Nephron (organoid): Measurements from ENCODE around the gene PCMT1.
"Not testable (repeated sequence)": the region's sequence is repeated elsewhere in the genome, so short reads cannot be mapped to it uniquely, and the experiment has no call there.

Source experiments
- H3K27ac Mint-ChIP-seq, 3 experiments: 2 replicates each; pipeline ENCODE4 v1.8.0; 2020; ENCODE audit warnings: mixed read lengths in 3 of 3, mild to moderate bottlenecking in 2 of 3, moderate library complexity in 1 of 3
- H3K27me3 Mint-ChIP-seq: 2 replicates; pipeline ENCODE4 v1.8.0; 2021; ENCODE audit warnings: low read depth, mild to moderate bottlenecking, moderate library complexity, mixed read lengths
- H3K36me3 Mint-ChIP-seq: 2 replicates; pipeline ENCODE4 v1.8.0; 2020; ENCODE audit warnings: low read depth, mixed read lengths
- H3K4me1 Mint-ChIP-seq: 2 replicates; pipeline ENCODE4 v1.8.0; 2020; ENCODE audit warnings: mixed read lengths
- H3K4me3 Mint-ChIP-seq, 3 experiments: 2 replicates each; pipeline ENCODE4 v1.8.0; 2020; ENCODE audit warnings: mild to moderate bottlenecking in 3 of 3, mixed read lengths in 3 of 3, moderate library complexity in 2 of 3
- H3K9me3 Mint-ChIP-seq: 2 replicates; pipeline ENCODE4 v1.8.0; 2020; ENCODE audit warnings: mixed read lengths
- TF ChIP-seq, protein P1 (sequence below), 3 experiments: fragments of 200-600 bp; sonication (generic); IDR thresholded peaks; one replicate each; pipeline ENCODE4 v1.5.0; 2021; ENCODE audit warnings: antibody characterized with exemption in 3 of 3; ENCODE audit not compliant: unreplicated experiment in 3 of 3

The PCMT1 gene

DNA sequence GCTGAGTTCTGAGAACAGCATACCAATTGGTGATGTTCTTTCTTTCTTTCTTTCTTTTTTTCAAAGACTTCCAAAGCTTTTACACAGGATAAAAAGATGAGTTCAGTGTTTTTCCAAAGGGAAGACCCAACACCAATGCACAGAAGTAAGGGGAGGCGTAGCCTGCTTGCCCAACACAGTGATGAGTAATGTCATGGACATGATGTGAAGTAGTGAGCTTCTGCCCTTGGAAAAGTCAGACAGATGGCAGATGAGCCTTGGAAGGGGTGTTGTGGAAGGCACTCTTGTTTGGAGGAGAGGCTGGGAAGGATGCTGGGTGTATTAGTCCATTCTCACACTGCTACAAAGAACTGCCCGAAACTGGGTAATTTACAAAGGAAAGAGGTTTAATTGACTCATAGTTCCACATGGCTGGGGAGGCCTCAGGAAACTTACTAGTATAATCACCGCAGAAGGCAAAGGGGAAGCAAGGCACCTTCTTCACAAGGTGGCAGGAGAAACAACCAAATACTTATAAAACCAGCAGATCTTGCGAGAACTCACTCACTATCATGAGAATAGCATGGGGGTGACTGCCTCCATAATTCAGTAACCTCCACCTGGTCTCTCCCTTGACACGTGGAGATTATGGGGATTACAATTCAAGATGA, 102.0 kb downstream of the PCMT1 start:
- H3K4me1 Mint-ChIP-seq, result peaks cover 26% of the 10 kb centered on the region
- no peak overlapping the region for H3K4me3 Mint-ChIP-seq
- no peaks in the 10 kb centered on the region for H3K9me3 Mint-ChIP-seq
- no peak overlapping the region for H3K27ac Mint-ChIP-seq
- TF ChIP-seq, protein P1, sequence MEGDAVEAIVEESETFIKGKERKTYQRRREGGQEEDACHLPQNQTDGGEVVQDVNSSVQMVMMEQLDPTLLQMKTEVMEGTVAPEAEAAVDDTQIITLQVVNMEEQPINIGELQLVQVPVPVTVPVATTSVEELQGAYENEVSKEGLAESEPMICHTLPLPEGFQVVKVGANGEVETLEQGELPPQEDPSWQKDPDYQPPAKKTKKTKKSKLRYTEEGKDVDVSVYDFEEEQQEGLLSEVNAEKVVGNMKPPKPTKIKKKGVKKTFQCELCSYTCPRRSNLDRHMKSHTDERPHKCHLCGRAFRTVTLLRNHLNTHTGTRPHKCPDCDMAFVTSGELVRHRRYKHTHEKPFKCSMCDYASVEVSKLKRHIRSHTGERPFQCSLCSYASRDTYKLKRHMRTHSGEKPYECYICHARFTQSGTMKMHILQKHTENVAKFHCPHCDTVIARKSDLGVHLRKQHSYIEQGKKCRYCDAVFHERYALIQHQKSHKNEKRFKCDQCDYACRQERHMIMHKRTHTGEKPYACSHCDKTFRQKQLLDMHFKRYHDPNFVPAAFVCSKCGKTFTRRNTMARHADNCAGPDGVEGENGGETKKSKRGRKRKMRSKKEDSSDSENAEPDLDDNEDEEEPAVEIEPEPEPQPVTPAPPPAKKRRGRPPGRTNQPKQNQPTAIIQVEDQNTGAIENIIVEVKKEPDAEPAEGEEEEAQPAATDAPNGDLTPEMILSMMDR (IDR thresholded peaks at IDR 0.05; ENCODE audit: unreplicated experiment in 3 of 3), result no peak
- H3K36me3 Mint-ChIP-seq, result peaks cover 14% of the 10 kb centered on the region
- H3K27me3 Mint-ChIP-seq, result no peaks in the 10 kb centered on the region

DNA sequence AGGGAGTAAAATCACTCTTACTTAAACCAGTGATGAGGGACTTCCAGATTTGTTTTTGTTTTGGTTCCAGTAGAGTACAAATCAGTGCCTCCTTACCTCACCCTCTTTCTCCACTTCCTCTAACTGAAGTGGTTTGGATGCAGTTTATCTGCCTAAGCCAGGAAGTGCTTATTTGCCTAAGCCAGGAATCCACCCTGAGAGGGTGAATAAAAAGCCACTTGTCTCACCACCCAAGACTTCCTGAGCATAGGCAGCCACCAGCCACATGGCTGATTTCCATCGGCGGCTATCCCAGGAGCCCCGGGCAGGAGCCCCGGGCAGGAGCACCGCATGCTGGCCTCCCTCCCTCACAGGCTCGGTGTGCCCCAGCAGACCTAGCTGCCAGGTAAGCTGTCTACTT, 102.6 kb downstream of the PCMT1 start:
- H3K27me3 Mint-ChIP-seq, result no peaks in the 10 kb centered on the region
- peaks cover 27% of the 10 kb centered on the region for H3K4me1 Mint-ChIP-seq
- no peaks in the 10 kb centered on the region for H3K9me3 Mint-ChIP-seq
- H3K4me3 Mint-ChIP-seq, result no peak overlapping the region
- peaks cover 14% of the 10 kb centered on the region for H3K36me3 Mint-ChIP-seq
- H3K27ac Mint-ChIP-seq, result no peak overlapping the region
- TF ChIP-seq, protein P1 (IDR thresholded peaks at IDR 0.05; ENCODE audit: unreplicated experiment in 3 of 3), result no peak

DNA sequence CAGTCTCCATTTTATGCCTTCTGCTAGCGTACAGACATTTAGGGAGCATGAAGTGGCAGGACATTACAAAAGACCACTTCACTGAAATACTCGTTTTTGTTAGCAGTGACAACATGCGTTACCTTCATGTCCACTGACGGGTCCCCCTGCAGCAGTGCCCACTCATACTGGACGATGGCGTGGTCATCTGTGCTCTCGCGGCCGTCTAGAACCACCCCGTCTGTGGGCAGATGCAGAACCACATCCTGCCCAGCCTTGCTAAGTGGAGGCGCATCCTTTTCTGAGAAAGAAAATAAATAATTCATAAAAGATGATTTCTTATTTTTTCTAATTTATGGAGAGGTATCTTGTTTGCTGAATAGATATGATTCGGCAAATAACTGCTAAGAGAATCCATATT, 103.3 kb downstream of the PCMT1 start:
- TF ChIP-seq, protein P1 (IDR thresholded peaks at IDR 0.05; ENCODE audit: unreplicated experiment in 3 of 3), result no peak
- Mint-ChIP-seq H3K27ac (no peak overlapping the region), H3K36me3 (peaks cover 14% of the 10 kb centered on the region), H3K4me3 (no peak overlapping the region), H3K4me1 (peaks cover 21% of the 10 kb centered on the region), H3K27me3 (no peaks in the 10 kb centered on the region), H3K9me3 (no peaks in the 10 kb centered on the region)

DNA sequence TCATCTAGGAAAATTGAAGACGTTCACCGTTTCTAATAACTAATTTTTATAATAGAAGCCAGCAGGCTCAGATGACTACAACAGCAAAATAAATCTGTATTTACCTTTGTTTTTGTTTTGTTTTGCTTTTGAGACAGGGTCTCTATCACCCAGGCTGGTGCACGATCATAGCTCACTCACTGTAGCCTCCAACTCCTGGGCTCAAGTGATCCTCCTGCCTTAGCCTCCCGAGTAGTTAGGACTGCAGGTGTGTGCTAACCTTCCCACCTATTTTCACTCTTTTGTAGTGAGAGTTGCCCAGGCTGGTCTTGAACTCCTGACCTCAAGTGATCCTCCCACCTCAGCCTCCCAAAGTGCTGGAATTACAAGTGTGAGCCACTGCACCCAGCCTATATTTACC, 104.5 kb downstream of the PCMT1 start:
- not testable (repeated sequence) for H3K4me3 Mint-ChIP-seq, H3K27ac Mint-ChIP-seq, H3K9me3 Mint-ChIP-seq, H3K27me3 Mint-ChIP-seq
- H3K36me3 Mint-ChIP-seq, result peaks cover 14% of the 10 kb centered on the region
- H3K4me1 Mint-ChIP-seq, result peaks cover 21% of the 10 kb centered on the region

DNA sequence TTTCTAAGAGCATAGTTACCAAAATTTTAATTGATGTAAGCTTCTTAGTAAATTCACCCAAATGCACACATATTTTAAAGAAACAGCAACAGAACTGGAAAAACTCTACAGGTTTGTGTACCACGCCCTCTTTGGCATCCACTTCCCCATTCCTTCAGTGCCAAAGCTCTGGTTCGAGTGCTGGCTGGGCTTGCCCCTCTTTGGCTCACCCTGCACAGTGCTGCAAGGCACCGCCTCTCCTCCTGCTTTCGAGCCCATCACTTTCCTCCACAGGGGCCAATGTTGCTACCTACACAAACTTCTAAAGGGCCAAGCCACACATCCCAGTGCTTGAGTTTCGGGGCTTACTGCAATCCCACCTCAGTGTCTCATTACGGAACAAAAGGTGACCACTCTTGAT, 105.0 kb downstream of the PCMT1 start:
- TF ChIP-seq, protein P1 (IDR thresholded peaks at IDR 0.05; ENCODE audit: unreplicated experiment in 3 of 3), result no peak
- no peaks in the 10 kb centered on the region for H3K27me3 Mint-ChIP-seq
- peaks cover 14% of the 10 kb centered on the region for H3K36me3 Mint-ChIP-seq
- peak overlapping the region in 1 of 3 experiments; percentile 71 for H3K27ac Mint-ChIP-seq
- H3K4me1 Mint-ChIP-seq, result peaks cover 21% of the 10 kb centered on the region
- no peak overlapping the region for H3K4me3 Mint-ChIP-seq
- H3K9me3 Mint-ChIP-seq, result no peaks in the 10 kb centered on the region

DNA sequence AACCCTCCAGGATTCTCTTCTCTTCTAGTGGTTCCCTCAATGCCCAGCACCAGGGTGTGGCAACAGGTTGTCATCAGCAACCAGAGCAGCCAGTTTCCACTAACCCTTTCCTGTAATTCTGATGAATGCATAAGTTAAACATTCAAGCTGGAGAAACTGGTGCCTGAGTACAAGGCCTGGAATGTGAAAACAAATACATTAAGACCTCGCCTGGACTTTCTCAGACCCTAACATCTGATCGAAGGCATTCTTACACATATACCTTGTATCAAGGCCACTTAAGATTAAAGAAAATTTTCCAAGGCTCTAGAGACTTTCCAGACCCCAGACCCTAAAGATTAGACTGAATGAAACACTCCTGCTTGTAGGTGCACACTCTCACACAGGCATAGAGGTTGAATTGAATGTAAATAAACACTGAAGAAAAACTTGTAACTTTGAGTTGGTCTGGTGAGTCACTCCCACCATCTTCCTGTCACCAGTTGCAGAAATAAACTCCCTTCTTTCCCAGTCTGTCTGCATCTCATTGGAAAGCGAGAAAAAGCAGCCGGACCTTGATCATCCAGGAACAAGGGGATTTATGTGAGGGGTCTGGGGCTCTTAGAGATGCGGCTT, 105.6 kb downstream of the PCMT1 start:
- H3K4me3 Mint-ChIP-seq, result no peak overlapping the region
- peaks cover 21% of the 10 kb centered on the region for H3K4me1 Mint-ChIP-seq
- H3K36me3 Mint-ChIP-seq, result peaks cover 11% of the 10 kb centered on the region
- TF ChIP-seq, protein P1 (IDR thresholded peaks at IDR 0.05; ENCODE audit: unreplicated experiment in 3 of 3), result no peak
- no peaks in the 10 kb centered on the region for H3K9me3 Mint-ChIP-seq
- peak overlapping the region in 1 of 3 experiments; percentile 71 for H3K27ac Mint-ChIP-seq
- H3K27me3 Mint-ChIP-seq, result no peaks in the 10 kb centered on the region
